Frontal cortex (tissue), 4 donors: Measurements from ENCODE around the gene SLX9. TPM values are rescaled to one million over a fixed set of nuclear protein-coding genes. Genes with fewer than 3 reads are reported as not detected.
"Not testable (repeated sequence)": the region's sequence is repeated elsewhere in the genome, so short reads cannot be mapped to it uniquely, and the experiment has no call there.

Source experiments
- DNase-seq, 2 donors: peaks; one replicate each; pipeline ENCODE4 v3.0.0; 2012; ENCODE audit warnings: low spot score in 2 of 2
- FAIRE-seq: peaks from 2 replicates; lab custom pipeline; 2012; peaks lifted over from hg19 to GRCh38; lab: Jason Lieb, UNC
- total RNA-seq: library from RNA; depleted of rRNA; stranded (reverse); fragments of >200 nt; gene quantifications from one replicate; pipeline ENCODE4 v1.2.3, GENCODE V29; 2014
- donor health status: control.
- donor health status: control.
- donor health status: control.

SLX9 gene
- total RNA-seq, 1 donor from 2014 or later: 7.3 TPM

DNA sequence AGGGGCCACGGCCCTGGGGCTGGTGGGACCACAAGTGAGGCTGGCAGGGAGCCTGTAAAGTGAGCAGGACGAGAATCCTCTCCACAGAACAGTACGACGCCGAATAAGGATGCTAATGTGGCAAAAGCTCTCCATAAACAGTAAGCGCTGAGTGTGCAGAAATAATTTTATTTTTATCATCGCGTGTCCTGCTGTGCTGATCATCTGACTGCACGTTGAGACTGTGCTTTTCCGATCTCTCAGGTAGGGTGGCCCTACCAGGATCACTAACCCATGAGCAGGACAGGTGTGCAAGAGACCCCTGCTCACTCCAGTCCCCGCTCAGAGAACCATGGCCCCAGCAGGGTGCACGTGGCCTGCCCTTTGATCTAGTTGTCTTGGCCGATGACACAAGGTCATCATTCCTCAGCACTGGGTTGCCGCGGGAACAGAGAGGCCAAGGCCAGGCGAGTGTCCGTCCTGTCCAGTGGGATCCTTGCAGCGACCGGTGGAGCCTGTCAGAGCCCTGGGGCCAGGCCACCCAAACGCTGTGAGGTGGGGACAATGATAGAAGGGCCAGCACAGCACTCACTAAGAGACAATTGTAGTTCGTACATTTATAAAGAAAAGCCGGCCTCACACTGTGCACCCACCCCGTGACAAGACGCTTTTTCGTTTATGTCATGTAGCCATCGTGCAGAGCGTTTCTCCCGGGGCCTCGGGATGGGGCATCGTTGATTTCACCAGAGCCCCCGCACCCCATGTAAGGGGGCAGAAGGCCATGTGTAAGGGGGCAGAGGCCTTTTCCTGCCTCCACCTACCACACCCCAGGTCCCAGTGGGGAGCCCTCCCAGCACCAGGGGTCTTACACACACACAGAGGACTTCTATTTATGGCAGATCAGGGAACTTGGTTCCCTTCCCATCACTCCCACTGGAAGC is 81.9 kb downstream of the SLX9 start:
- no peak for FAIRE-seq
- DNase-seq: no peak

DNA sequence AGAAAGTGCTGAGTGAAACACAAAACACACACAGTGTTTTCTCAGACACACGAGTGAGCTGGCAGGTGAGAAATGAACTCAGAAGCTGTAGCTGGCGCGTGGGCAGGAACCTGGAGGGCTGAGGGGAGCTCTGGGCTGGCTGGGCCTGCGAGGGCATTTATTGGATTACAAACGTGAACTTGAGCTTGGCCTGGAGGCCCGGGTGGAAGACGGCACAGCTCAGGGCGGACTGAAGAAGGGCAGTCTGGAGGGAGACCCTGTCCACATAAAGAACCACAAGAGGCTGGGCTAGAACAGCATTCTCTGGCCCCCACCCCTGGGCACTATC is 82.5 kb downstream of the SLX9 start:
- FAIRE-seq (no peak), DNase-seq (no peak)

- FAIRE-seq (no peak), DNase-seq (no peak)
These were observed 82.9 kb downstream of the SLX9 start for GRCh38 chr21:45022736-45023135.

DNA sequence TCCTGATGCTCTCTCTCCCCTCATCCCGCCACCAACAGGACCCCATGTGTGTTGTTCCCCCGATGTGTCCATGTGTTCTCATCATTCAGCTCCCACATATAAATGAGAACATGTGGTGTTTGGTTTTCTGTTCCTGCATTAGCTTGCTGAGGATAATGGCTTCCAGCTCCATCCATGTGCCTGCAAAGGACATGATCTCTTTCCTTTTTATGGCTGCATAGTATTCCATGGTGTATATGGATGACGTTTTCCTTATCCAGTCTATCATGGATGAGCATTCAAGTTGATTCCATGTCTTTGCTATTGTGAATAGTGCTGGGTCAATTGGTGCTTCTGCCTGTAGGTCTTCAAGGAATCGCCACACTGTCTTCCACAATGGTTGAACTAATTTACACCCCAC is 84.7 kb downstream of the SLX9 start:
- not testable (repeated sequence) for DNase-seq, FAIRE-seq

- no peak for DNase-seq
- no peak for FAIRE-seq
These were observed 86.4 kb downstream of the SLX9 start for GRCh38 chr21:45026066-45026745.

Other genes starting within 250 kb of the SLX9 start
- gene KRTAP10-12, start 242.9 kb upstream of the SLX9 start, total RNA-seq: not detected
- gene TSPEAR, start 228.5 kb upstream of the SLX9 start, total RNA-seq: not detected
- 39.9 TPM for gene UBE2G2, start 138.2 kb upstream of the SLX9 start, total RNA-seq
- gene SUMO3, start 122.0 kb upstream of the SLX9 start, total RNA-seq: 63.2 TPM
- 72.2 TPM for gene PTTG1IP, start 66.3 kb upstream of the SLX9 start, total RNA-seq
- 4.9 TPM for gene ITGB2, start 19.1 kb upstream of the SLX9 start, total RNA-seq
- gene ADARB1, start 134.6 kb downstream of the SLX9 start, total RNA-seq: 19.2 TPM